HUES48 (cell line): ENCODE data around the gene EEF1A2.
"Not testable (repeated sequence)": the region's sequence is repeated elsewhere in the genome, so short reads cannot be mapped to it uniquely, and the experiment has no call there.

Experiments used
- H3K27ac ChIP-seq: one replicate; pipeline ENCODE4 v1.7.0; 2013; ENCODE audit warnings: low read depth, low read length, inconsistent platforms
- H3K27me3 ChIP-seq: 2 replicates; pipeline ENCODE4 v1.6.1; 2013; ENCODE audit warnings: mild to moderate bottlenecking, low read length; ENCODE audit not compliant: control insufficient read depth, insufficient read depth
- H3K36me3 ChIP-seq: 2 replicates; pipeline ENCODE4 v1.6.1; 2013; ENCODE audit warnings: low read length; ENCODE audit not compliant: control insufficient read depth, insufficient read depth
- H3K4me1 ChIP-seq: 2 replicates; pipeline ENCODE4 v1.6.1; 2013; ENCODE audit warnings: mild to moderate bottlenecking, low read length; ENCODE audit not compliant: control insufficient read depth, insufficient read depth
- H3K4me3 ChIP-seq: 2 replicates; pipeline ENCODE4 v1.5.1; 2013; ENCODE audit warnings: mild to moderate bottlenecking, low read depth, low read length
- H3K9ac ChIP-seq: 2 replicates; pipeline ENCODE4 v1.6.1; 2013; ENCODE audit warnings: mild to moderate bottlenecking, low read depth, low read length, moderate library complexity
- H3K9me3 ChIP-seq: 2 replicates; pipeline ENCODE4 v1.6.1; 2013; ENCODE audit warnings: low read length; ENCODE audit not compliant: control insufficient read depth, insufficient read depth

Gene EEF1A2

GRCh38 chr20:63483834-63484233, 15.0 kb downstream of the EEF1A2 start:
- Histone ChIP-seq H3K27ac (no peak overlapping the region), H3K27me3 (peaks cover 14% of the 10 kb centered on the region), H3K4me1 (peaks cover 11% of the 10 kb centered on the region; the same call in 1 of the 2 replicates), H3K36me3 (no peaks in the 10 kb centered on the region), H3K4me3 (no peak overlapping the region), H3K9ac (no peak overlapping the region), H3K9me3 (no peaks in the 10 kb centered on the region)

- H3K9ac ChIP-seq: no peak overlapping the region
- H3K27ac ChIP-seq: no peak overlapping the region
- H3K27me3 ChIP-seq: peaks cover under 1% of the 10 kb centered on the region; the same call in 1 of the 2 replicates
- H3K36me3 ChIP-seq: no peaks in the 10 kb centered on the region
- H3K4me1 ChIP-seq: peaks cover 15% of the 10 kb centered on the region
- no peak overlapping the region for H3K4me3 ChIP-seq
- H3K9me3 ChIP-seq: no peaks in the 10 kb centered on the region
Observed at GRCh38 chr20:63482021-63482587, 16.8 kb downstream of the EEF1A2 start.

GRCh38 chr20:63481503-63481902, 17.4 kb downstream of the EEF1A2 start:
- no peaks in the 10 kb centered on the region for H3K27me3 ChIP-seq
- no peaks in the 10 kb centered on the region for H3K36me3 ChIP-seq
- H3K9me3 ChIP-seq: no peaks in the 10 kb centered on the region
- no peak overlapping the region for H3K27ac ChIP-seq
- no peak overlapping the region for H3K9ac ChIP-seq
- peaks cover 15% of the 10 kb centered on the region for H3K4me1 ChIP-seq
- no peak overlapping the region for H3K4me3 ChIP-seq

GRCh38 chr20:63479695-63480419, 19.0 kb downstream of the EEF1A2 start:
- H3K27me3 ChIP-seq, H3K27ac ChIP-seq, H3K4me3 ChIP-seq, H3K9ac ChIP-seq, H3K36me3 ChIP-seq, H3K9me3 ChIP-seq: not testable (repeated sequence)
- peaks cover 15% of the 10 kb centered on the region for H3K4me1 ChIP-seq

- H3K9me3 ChIP-seq: no peaks in the 10 kb centered on the region
- H3K4me1 ChIP-seq: peaks cover 19% of the 10 kb centered on the region
- no peak overlapping the region for H3K9ac ChIP-seq
- H3K4me3 ChIP-seq: no peak overlapping the region
- H3K27me3 ChIP-seq: peaks cover 16% of the 10 kb centered on the region
- no peaks in the 10 kb centered on the region for H3K36me3 ChIP-seq
- no peak overlapping the region for H3K27ac ChIP-seq
Observed at GRCh38 chr20:63478346-63479302, 20.3 kb downstream of the EEF1A2 start.

- H3K9ac ChIP-seq: no peak overlapping the region
- peaks cover 19% of the 10 kb centered on the region for H3K4me1 ChIP-seq
- no peak overlapping the region for H3K4me3 ChIP-seq
- H3K27ac ChIP-seq: no peak overlapping the region
- H3K9me3 ChIP-seq: no peaks in the 10 kb centered on the region
- no peaks in the 10 kb centered on the region for H3K36me3 ChIP-seq
- peaks cover 20% of the 10 kb centered on the region for H3K27me3 ChIP-seq
Observed at GRCh38 chr20:63477944-63478343, 20.9 kb downstream of the EEF1A2 start.

- Histone ChIP-seq H3K36me3 (no peaks in the 10 kb centered on the region), H3K27me3 (peaks cover 20% of the 10 kb centered on the region), H3K4me3 (no peak overlapping the region), H3K9ac (no peak overlapping the region), H3K4me1 (peaks cover 18% of the 10 kb centered on the region), H3K27ac (no peak overlapping the region), H3K9me3 (no peaks in the 10 kb centered on the region)
Observed at GRCh38 chr20:63477061-63477616, 21.7 kb downstream of the EEF1A2 start.

- Histone ChIP-seq H3K9me3 (no peaks in the 10 kb centered on the region), H3K27ac (no peak overlapping the region), H3K36me3 (no peaks in the 10 kb centered on the region), H3K9ac (no peak overlapping the region), H3K27me3 (peaks cover 20% of the 10 kb centered on the region), H3K4me3 (no peak overlapping the region), H3K4me1 (peaks cover 18% of the 10 kb centered on the region)
Observed at GRCh38 chr20:63475209-63475608, 23.7 kb downstream of the EEF1A2 start.

GRCh38 chr20:63473555-63474449, 25.1 kb downstream of the EEF1A2 start:
- Histone ChIP-seq H3K36me3 (no peaks in the 10 kb centered on the region), H3K27me3 (peaks cover 20% of the 10 kb centered on the region), H3K4me3 (no peak overlapping the region), H3K9me3 (no peaks in the 10 kb centered on the region), H3K4me1 (peaks cover 18% of the 10 kb centered on the region), H3K9ac (no peak overlapping the region), H3K27ac (no peak overlapping the region)

- Histone ChIP-seq H3K9ac (no peak overlapping the region), H3K27ac (no peak overlapping the region), H3K4me1 (peaks cover 18% of the 10 kb centered on the region), H3K27me3 (peaks cover 20% of the 10 kb centered on the region), H3K9me3 (no peaks in the 10 kb centered on the region), H3K4me3 (no peak overlapping the region), H3K36me3 (no peaks in the 10 kb centered on the region)
Observed at GRCh38 chr20:63472862-63473390, 26.0 kb downstream of the EEF1A2 start.
